Lower leg skin (tissue), 4 donors: ENCODE data around the gene UVSSA. TPM values are rescaled to one million over a fixed set of nuclear protein-coding genes. Genes with fewer than 3 reads are reported as not detected.

Source experiments
- DNase-seq, 2 donors: peaks; one replicate each; pipeline ENCODE4 v3.0.0-alpha.2; 2019; ENCODE audit warnings: low spot score in 2 of 2
- H3K4me3 ChIP-seq: fragments of 200-600 bp; sonication (generic); 2 replicates; pipeline ENCODE4 v1.5.1; 2017; ENCODE audit warnings: mild to moderate bottlenecking, low read depth; ENCODE audit not compliant: poor library complexity, severe bottlenecking
- POLR2A ChIP-seq, 2 donors: fragments of 450-650 bp; IDR thresholded peaks; one replicate each; pipeline ENCODE4 v1.6.1; 2016 to 2017; ENCODE audit warnings: antibody characterized with exemption in 2 of 2, mild to moderate bottlenecking in 1 of 2, moderate library complexity in 1 of 2
- WGBS, 2 donors: methylation state at CpG; one replicate each; pipeline ENCODE4 v1.1.5; 2018; 5-methylcytosine and 5-hydroxymethylcytosine counted together
- intact Hi-C: fragments of 100-400 bp; cut with DNase I; formaldehyde crosslinking; loops from one replicate; pipeline ENCODE4 v1.15.0; 2023; ENCODE audit warnings: low total_unique reads
- total RNA-seq, 4 donors: library from RNA; depleted of rRNA; stranded (reverse); fragments of >200 nt; gene quantifications; one replicate each; pipeline ENCODE4 v1.1.0, GENCODE V29; 2016
- TF ChIP-seq, protein P1 (sequence below), 3 donors: fragments of 450-650 bp; IDR thresholded peaks; one replicate each; pipeline ENCODE4 v1.5.1; 2016; ENCODE audit warnings: antibody characterized with exemption in 3 of 3, mild to moderate bottlenecking in 3 of 3, moderate library complexity in 2 of 3

UVSSA gene
- total RNA-seq, 4 donors from 2014 or later, result 18.2 to 57.4 (median 25.7) TPM

GRCh38 chr4:1354983-1355275, 7.9 kb downstream of the UVSSA start:
- no peak overlapping the region for H3K4me3 ChIP-seq
- WGBS, 2 donors, result 93 to 97% methylated on average over 15 to 18 of the region's 18 CpGs
- intact Hi-C loops, result loop anchor here (10.0 kb wide), 1 partner anchor 250 kb away; no protein-coding TSS in a partner anchor
- TF ChIP-seq, protein P1, sequence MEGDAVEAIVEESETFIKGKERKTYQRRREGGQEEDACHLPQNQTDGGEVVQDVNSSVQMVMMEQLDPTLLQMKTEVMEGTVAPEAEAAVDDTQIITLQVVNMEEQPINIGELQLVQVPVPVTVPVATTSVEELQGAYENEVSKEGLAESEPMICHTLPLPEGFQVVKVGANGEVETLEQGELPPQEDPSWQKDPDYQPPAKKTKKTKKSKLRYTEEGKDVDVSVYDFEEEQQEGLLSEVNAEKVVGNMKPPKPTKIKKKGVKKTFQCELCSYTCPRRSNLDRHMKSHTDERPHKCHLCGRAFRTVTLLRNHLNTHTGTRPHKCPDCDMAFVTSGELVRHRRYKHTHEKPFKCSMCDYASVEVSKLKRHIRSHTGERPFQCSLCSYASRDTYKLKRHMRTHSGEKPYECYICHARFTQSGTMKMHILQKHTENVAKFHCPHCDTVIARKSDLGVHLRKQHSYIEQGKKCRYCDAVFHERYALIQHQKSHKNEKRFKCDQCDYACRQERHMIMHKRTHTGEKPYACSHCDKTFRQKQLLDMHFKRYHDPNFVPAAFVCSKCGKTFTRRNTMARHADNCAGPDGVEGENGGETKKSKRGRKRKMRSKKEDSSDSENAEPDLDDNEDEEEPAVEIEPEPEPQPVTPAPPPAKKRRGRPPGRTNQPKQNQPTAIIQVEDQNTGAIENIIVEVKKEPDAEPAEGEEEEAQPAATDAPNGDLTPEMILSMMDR (IDR thresholded peaks at IDR 0.05), result no peak
- TF ChIP-seq POLR2A (IDR thresholded peaks at IDR 0.05), result no peak
- DNase-seq, result no peak

DNA sequence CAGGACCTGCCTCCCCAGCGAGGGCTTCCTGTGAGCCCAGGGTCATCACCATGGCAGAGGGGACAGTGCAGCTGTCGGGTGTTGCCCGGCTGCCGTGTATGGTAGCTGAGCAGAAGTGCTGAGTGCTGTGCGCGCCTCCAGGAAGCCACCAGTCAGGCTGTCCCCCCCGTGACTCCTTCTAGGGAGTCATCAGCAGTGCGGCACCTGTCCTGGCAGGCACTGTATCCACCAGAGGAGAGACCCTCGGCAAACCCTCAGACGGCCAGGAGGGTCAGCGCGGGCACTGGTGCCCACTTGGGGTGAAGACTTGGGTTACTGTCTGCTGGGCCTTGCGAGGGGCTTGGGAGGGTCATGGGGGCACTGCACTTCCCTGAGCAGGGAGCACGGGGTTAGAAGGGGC, 8.4 kb downstream of the UVSSA start:
- no peak overlapping the region for H3K4me3 ChIP-seq
- no peak for TF ChIP-seq POLR2A (IDR thresholded peaks at IDR 0.05)
- TF ChIP-seq, protein P1 (IDR thresholded peaks at IDR 0.05), result no peak
- no peak for DNase-seq
- WGBS, 2 donors, result 91 to 93% methylated on average over 5 to 14 of the region's 14 CpGs
- intact Hi-C loops, result loop anchor here (10.0 kb wide), 1 partner anchor 249 kb away; no protein-coding TSS in a partner anchor

- no peak for DNase-seq
- no peak for TF ChIP-seq POLR2A (IDR thresholded peaks at IDR 0.05)
- TF ChIP-seq, protein P1 (IDR thresholded peaks at IDR 0.05), result peak in 1 of 3 donors; percentile 39
- intact Hi-C loops, result loop anchor here (10.0 kb wide), 1 partner anchor 248 kb away; no protein-coding TSS in a partner anchor
- WGBS, 2 donors, result 53 to 66% methylated on average over 22 to 26 of the region's 28 CpGs
- H3K4me3 ChIP-seq, result no peak overlapping the region
Observed at GRCh38 chr4:1356181-1356998, 9.4 kb downstream of the UVSSA start.

DNA sequence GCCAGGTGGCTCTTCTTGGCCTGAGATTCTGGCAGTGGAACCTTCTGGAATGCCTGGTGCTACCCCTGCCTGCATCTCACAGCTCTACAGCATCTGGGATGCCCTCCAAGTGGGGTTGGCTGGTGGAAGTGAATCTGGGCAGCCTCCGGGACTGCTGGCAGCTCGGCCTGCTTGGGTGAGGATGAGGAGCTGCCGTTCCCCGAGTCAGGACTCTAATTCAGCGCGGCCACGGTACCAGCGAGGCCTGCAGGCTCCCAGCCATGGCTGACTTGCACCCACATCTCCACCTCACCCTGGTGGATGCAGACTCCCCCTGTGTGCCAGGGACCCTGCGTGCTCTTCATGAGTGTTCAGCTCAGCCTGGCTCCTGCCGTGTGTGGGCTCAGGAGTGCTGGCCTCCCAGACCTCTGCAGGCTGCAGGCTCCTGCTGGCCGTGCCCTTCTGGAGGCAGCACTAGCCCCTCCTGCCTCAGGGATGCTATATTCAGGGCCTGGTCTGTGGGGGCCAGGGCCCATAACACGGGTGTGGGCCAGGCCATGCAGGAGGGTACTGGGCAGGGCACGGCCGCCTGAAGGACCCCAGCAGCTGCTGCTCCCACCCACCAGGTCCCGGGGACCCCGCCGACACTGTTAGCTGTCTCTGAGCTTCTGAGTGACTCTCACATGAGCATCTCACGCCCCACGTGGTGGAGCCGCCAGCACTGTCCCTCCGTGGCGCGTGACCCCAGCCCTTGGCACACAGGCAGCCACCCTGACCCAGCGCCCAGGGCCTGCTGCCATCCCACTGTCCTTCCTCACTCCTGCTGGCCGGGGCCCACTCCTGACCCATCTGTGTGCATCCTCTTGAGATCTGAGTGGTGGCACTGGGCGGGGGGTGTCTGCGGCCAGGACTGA, 10.6 kb downstream of the UVSSA start:
- no peak for DNase-seq
- no peak overlapping the region for H3K4me3 ChIP-seq
- whole genome bisulfite sequencing, 2 donors, result 92 to 93% methylated on average over 23 to 26 of the region's 27 CpGs
- no peak for TF ChIP-seq POLR2A (IDR thresholded peaks at IDR 0.05)
- TF ChIP-seq, protein P1 (IDR thresholded peaks at IDR 0.05), result no peak
- intact Hi-C loops, result loop anchor here (10.0 kb wide), 1 partner anchor 247 kb away; no protein-coding TSS in a partner anchor

GRCh38 chr4:1358421-1359143, 11.6 kb downstream of the UVSSA start:
- no peak overlapping the region for H3K4me3 ChIP-seq
- 90 to 93% methylated on average over 38 of the region's 38 CpGs for WGBS, 2 donors
- intact Hi-C loops, result loop anchor here (10.0 kb wide), 1 partner anchor 246 kb away; no protein-coding TSS in a partner anchor
- TF ChIP-seq, protein P1 (IDR thresholded peaks at IDR 0.05), result no peak
- TF ChIP-seq POLR2A (IDR thresholded peaks at IDR 0.05), result no peak
- no peak for DNase-seq
